MCF 10A (cell line): ENCODE data around the gene GPS1. TPM values are rescaled to one million over a fixed set of nuclear protein-coding genes. Genes with fewer than 3 reads are reported as not detected.

Source experiments
- Bru-seq: library from RNA; stranded (reverse); fragments of 400-500 nt; gene quantifications from one replicate; lab custom pipeline; 2021; lab: Mats Ljungman, UMichigan
- BruChase-seq, 2 experiments: library from RNA; stranded (reverse); fragments of 400-500 nt; gene quantifications; one replicate each; lab custom pipeline; 2021; lab: Mats Ljungman, UMichigan
- BruUV-seq: library from RNA; stranded (reverse); fragments of 400-500 nt; replicated peaks from 2 replicates; lab custom pipeline; 2021; lab: Mats Ljungman, UMichigan
- CTCF ChIA-PET: fragments of 300-600 bp; sonication (Branson Sonifier 250); formaldehyde crosslinking; extraction: SDS; loops from one replicate; lab custom pipeline; 2021; ENCODE audit warnings: antibody characterized with exemption, inconsistent platforms; lab: Yijun Ruan, JAX
- POLR2A ChIA-PET: fragments of 300-600, 350-650 bp; sonication (Branson Sonifier 250); formaldehyde crosslinking; extraction: SDS; loops from one replicate; lab custom pipeline; 2020; ENCODE audit warnings: antibody characterized with exemption, inconsistent platforms; lab: Yijun Ruan, JAX
- DNase-seq: peaks from one replicate; pipeline ENCODE4 v3.0.0-alpha.2; 2018; ENCODE audit not compliant: unreplicated experiment
- H3K27ac Mint-ChIP-seq: one replicate; pipeline ENCODE4 v1.8.0; 2022; ENCODE audit warnings: mild to moderate bottlenecking, low read depth, mixed read lengths; ENCODE audit not compliant: unreplicated experiment
- H3K27me3 Mint-ChIP-seq: one replicate; pipeline ENCODE4 v1.8.0; 2022; ENCODE audit warnings: mixed read lengths; ENCODE audit not compliant: insufficient read depth, unreplicated experiment
- H3K36me3 Mint-ChIP-seq: one replicate; pipeline ENCODE4 v1.8.0; 2022; ENCODE audit warnings: mild to moderate bottlenecking, moderate library complexity, mixed read lengths; ENCODE audit not compliant: insufficient read depth, unreplicated experiment
- H3K4me1 Mint-ChIP-seq: one replicate; pipeline ENCODE4 v1.8.0; 2022; ENCODE audit warnings: mixed read lengths; ENCODE audit not compliant: insufficient read depth, unreplicated experiment
- H3K4me3 Mint-ChIP-seq: one replicate; pipeline ENCODE4 v1.8.0; 2022; ENCODE audit warnings: mild to moderate bottlenecking, moderate library complexity, mixed read lengths; ENCODE audit not compliant: unreplicated experiment
- H3K9me3 Mint-ChIP-seq: one replicate; pipeline ENCODE4 v1.8.0; 2022; ENCODE audit warnings: mixed read lengths; ENCODE audit not compliant: unreplicated experiment
- intact Hi-C: fragments of 100-400 bp; cut with micrococcal nuclease; formaldehyde crosslinking; loops from 2 replicates; pipeline ENCODE4 v1.14.1; 2022
- long read RNA-seq: library from polyadenylated mRNA; stranded (forward); transcript quantifications from one replicate; pipeline ENCODE4 v2.0.0, GENCODE V29; 2022
- total RNA-seq: library from RNA; stranded (reverse); gene quantifications from 2 replicates; pipeline ENCODE4 v1.2.3, GENCODE V29; 2022
- TF ChIP-seq, protein P1 (sequence below): fragments of 200-600 bp; IDR thresholded peaks from one replicate; pipeline ENCODE4 v1.8.0; 2022; ENCODE audit warnings: antibody characterized with exemption, mild to moderate bottlenecking; ENCODE audit not compliant: unreplicated experiment

Gene GPS1
- total RNA-seq (96.6 and 100 TPM in 2 replicates), Bru-seq, nascent RNA (percentile 49 among the genes with signal in this experiment), BruChase-seq, experiment 1, labeled RNA remaining after a 6-hour chase (percentile 73 among the genes with signal in this experiment), BruChase-seq, experiment 2, labeled RNA remaining after a 2-hour chase (percentile 57 among the genes with signal in this experiment)
- long read RNA-seq, transcript GPS1-226 (13 exons, 1,839 nt): minor isoform, 26 of 262 reads
- long read RNA-seq, transcript GPS1-202 (14 exons, 1,949 nt): minor isoform, 17 of 262 reads
- long read RNA-seq, transcript GPS1-201 (13 exons, 1,842 nt): minor isoform, 23 of 262 reads
- long read RNA-seq, transcript GPS1-208 (13 exons, 1,874 nt): major isoform, 125 of 262 reads
- long read RNA-seq, partial matches to known transcripts: 22 of 262 reads
- long read RNA-seq, other reads (novel, unspliced or antisense): 30 of 262 reads

DNA sequence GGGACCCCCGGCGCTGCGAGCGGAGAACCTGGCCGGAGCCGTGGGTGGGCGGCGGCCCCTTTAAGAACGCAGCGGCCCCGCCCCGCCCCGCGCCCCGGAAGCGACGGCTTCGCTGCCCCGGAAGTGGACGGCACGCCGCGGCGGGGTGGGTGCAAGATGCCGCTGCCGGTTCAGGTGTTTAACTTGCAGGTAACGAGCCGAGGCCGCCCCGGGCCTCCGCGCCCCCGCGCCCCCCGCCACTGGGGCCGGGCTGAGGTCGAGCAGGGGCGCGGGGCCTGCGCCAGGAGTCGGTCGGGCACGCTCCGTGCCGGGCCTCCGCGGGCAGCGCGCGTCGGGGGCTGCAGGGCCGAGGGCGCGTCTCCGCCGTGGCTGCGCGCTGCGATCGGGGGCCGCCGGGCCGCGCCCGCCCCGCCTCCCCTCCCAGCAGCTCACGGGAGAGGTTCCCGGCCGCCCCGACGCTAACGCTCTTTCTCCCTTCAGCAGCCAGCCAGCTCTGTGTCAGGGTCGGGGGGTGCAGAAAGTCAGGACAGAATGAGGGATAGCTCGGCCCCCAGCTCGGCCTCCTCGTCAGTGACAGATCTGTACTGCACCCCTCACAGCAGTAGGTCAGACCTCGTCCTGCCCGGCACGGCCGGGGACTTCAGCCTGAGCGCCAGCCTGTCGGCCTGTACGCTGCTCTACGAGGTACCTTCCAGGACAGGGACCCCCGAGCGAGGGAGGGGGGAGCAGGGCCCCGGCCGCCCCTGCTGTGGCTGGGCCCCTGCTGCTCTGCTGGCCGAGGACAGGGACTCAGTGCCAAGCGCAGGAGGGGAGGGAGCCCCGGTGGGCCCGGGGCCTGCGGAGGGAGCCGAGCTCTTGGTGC lies at the start of gene GPS1, which contains the start of gene RFNG:
Gene GPS1, plus strand, starts transcription at position 123 of the 862 bp plus-strand sequence. Its CDS starts 34 bp downstream, at position 157.
Gene RFNG, minus strand, starts transcription at position 36 of the 862 bp plus-strand sequence. CDS start 45 bp downstream, outside the sequence.
- H3K27ac Mint-ChIP-seq: no peak within 1 kb of the TSS
- BruUV-seq: TSS peak; percentile 17
- peaks cover 30% of the 10 kb centered on the region for H3K36me3 Mint-ChIP-seq
- H3K27me3 Mint-ChIP-seq: no peaks in the 10 kb centered on the region
- DNase-seq: peak; percentile 59
- intact Hi-C loops: no loop called here
- ChIA-PET CTCF (interaction anchor here (0.5 to 2.0 kb wide), 4 partner anchors 16 to 273 kb away, joined by 3 to 7 read pairs (median 5); partner anchors contain the start of gene NOTUM), POLR2A (interaction anchor here (0.9 to 3.0 kb wide), 8 partner anchors 12 to 47 kb away, joined by 3 to 14 read pairs (median 5); partner anchors contain the start of genes CENPX, DCXR, DUS1L and FASN)
- peak within 1 kb of the TSS; percentile 75 for H3K4me3 Mint-ChIP-seq
- TF ChIP-seq, protein P1, sequence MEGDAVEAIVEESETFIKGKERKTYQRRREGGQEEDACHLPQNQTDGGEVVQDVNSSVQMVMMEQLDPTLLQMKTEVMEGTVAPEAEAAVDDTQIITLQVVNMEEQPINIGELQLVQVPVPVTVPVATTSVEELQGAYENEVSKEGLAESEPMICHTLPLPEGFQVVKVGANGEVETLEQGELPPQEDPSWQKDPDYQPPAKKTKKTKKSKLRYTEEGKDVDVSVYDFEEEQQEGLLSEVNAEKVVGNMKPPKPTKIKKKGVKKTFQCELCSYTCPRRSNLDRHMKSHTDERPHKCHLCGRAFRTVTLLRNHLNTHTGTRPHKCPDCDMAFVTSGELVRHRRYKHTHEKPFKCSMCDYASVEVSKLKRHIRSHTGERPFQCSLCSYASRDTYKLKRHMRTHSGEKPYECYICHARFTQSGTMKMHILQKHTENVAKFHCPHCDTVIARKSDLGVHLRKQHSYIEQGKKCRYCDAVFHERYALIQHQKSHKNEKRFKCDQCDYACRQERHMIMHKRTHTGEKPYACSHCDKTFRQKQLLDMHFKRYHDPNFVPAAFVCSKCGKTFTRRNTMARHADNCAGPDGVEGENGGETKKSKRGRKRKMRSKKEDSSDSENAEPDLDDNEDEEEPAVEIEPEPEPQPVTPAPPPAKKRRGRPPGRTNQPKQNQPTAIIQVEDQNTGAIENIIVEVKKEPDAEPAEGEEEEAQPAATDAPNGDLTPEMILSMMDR: no peak
- H3K9me3 Mint-ChIP-seq: no peaks in the 10 kb centered on the region
- H3K4me1 Mint-ChIP-seq: no peaks in the 10 kb centered on the region

DNA sequence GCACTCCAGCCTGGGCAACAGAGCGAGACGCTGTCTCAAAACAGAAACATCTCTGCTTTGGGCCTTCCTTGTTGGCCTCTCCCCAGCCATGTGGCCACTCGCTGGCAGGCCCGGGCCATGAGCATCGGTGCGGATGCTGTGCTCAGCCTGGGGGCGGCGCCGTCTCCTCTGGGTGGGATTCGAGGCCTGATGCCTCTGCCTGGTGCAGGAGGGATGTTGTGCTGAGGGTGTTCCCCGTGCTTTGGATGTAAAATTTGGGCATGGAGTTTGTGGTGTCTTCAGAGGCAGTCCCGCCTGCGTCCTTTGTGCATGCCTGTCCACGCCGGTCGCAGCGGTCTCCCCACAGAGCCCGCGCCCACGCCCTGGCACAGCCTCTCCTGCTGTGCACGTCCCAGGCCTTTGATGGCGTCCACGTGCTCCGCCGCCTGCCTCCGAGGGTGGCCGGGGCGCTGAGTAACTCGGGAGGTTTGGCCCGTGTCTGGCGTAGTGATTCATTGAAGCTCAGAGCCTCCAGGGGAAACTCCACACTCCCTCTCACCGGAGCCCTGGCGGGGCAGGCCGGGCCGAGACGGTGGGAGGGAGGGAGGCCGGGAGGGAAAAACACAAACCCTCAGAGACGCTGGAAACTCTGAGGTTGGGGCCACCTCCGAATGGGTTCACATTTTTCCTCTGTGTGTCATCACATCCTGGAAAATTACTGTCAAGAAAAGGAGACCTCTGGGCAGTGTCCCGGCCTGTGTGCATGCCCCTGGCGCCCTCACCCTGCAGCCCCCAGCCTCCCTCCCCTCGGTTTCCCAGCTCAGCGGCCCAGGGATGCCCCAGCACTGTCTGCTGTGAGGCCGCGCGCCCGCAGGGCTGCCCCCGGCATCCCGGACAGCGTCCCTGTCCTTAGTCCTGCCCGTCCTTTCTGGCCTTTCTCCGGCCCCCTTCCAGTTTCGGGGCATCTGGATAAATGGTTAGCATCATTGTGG lies 48.0 kb upstream of the GPS1 start:
- POLR2A ChIA-PET: interaction anchor here (0.6 to 3.7 kb wide), 8 partner anchors 12 to 290 kb away, joined by 3 to 31 read pairs (median 9); partner anchors contain the start of genes CENPX and LRRC45

More for the DNA sequence above, 48.0 kb upstream of the GPS1 start:
- peak; percentile 95 for DNase-seq
- BruUV-seq: no TSS peak
- intact Hi-C loops: loop anchor here (2.0 kb wide), 1 partner anchor 27 kb away; the partner anchor contains the start of gene ASPSCR1
- no peaks in the 10 kb centered on the region for H3K27me3 Mint-ChIP-seq
- H3K27ac Mint-ChIP-seq: no peak overlapping the region
- H3K9me3 Mint-ChIP-seq: no peaks in the 10 kb centered on the region
- CTCF ChIA-PET: interaction anchor here (0.6 to 2.2 kb wide), 8 partner anchors 13 to 72 kb away, joined by 3 to 10 read pairs (median 5); partner anchors contain the start of genes CENPX, LRRC45 and NOTUM
- no peak overlapping the region for H3K4me3 Mint-ChIP-seq
- H3K36me3 Mint-ChIP-seq: peaks cover 6% of the 10 kb centered on the region
- H3K4me1 Mint-ChIP-seq: peaks cover 10% of the 10 kb centered on the region
- TF ChIP-seq, protein P1: no peak
